ENCODE measurements around the gene NAA25. TPM values are rescaled to one million over a fixed set of nuclear protein-coding genes. Genes with fewer than 3 reads are reported as not detected.
"Not testable (repeated sequence)": the region's sequence is repeated elsewhere in the genome, so short reads cannot be mapped to it uniquely, and the experiment has no call there.

NAA25 gene
- total and polyA plus RNA-seq, 7 donors: 10.9 to 46.5 (median 28.1) TPM

- 61 to 77% (median 69%) methylated on average over 8 of the region's 8 CpGs for WGBS, 3 donors
- Histone ChIP-seq H3K36me3 (ENCODE audit: insufficient read depth in 1 of 2, low read depth in 1 of 2) (peaks cover 4 to 45% of the 10 kb centered on the region in 2 donors), H3K4me1 (peaks cover 39% of the 10 kb centered on the region), H3K27me3 (ENCODE audit: insufficient read depth in 3 of 3, low read length in 2 of 3) (no peaks in the 10 kb centered on the region), H3K9me3 (no peaks in the 10 kb centered on the region), H3K4me3 (no peak overlapping the region), H3K27ac (no peak overlapping the region)
- no peak for DNase-seq
- ATAC-seq: no peak
- TF ChIP-seq, protein P1, sequence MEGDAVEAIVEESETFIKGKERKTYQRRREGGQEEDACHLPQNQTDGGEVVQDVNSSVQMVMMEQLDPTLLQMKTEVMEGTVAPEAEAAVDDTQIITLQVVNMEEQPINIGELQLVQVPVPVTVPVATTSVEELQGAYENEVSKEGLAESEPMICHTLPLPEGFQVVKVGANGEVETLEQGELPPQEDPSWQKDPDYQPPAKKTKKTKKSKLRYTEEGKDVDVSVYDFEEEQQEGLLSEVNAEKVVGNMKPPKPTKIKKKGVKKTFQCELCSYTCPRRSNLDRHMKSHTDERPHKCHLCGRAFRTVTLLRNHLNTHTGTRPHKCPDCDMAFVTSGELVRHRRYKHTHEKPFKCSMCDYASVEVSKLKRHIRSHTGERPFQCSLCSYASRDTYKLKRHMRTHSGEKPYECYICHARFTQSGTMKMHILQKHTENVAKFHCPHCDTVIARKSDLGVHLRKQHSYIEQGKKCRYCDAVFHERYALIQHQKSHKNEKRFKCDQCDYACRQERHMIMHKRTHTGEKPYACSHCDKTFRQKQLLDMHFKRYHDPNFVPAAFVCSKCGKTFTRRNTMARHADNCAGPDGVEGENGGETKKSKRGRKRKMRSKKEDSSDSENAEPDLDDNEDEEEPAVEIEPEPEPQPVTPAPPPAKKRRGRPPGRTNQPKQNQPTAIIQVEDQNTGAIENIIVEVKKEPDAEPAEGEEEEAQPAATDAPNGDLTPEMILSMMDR (IDR thresholded peaks at IDR 0.05): no peak
- intact Hi-C loops (cut with DNase I): no loop called here
Observed at GRCh38 chr12:112103758-112104503, 4.7 kb downstream of the NAA25 start.

GRCh38 chr12:112102746-112103145 is 5.8 kb downstream of the NAA25 start:
- ATAC-seq; H3K4me3 ChIP-seq; H3K27me3 ChIP-seq (ENCODE audit: insufficient read depth in 3 of 3, low read length in 2 of 3); DNase-seq; intact Hi-C loops (cut with DNase I); H3K9me3 ChIP-seq: not testable (repeated sequence)
- Histone ChIP-seq H3K36me3 (ENCODE audit: insufficient read depth in 1 of 2, low read depth in 1 of 2) (peaks cover 4 to 54% of the 10 kb centered on the region in 2 donors), H3K27ac (peak overlapping the region; percentile 17), H3K4me1 (peaks cover 39% of the 10 kb centered on the region)
- 92 to 94% (median 93%) methylated on average over 19 of the region's 19 CpGs for WGBS, 3 donors

DNA sequence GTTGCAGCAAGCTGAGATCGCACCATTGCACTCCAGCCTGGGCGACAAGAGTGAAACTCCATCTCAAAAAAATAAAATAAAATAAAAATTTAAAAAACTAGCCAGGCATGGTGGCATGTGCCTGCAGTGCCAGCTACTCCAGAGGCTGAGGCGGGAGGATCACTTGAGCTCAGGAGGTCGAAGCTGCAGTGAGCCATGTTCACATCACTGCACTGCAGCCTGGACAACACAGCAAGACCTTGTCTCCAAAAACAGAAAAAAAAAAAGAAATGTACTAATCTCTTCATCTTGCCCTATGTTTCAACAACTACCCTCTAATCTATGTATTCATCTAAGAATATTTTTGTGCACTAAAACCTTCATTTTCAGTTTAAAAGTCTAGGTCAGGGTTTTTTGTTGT is 6.5 kb downstream of the NAA25 start:
- Histone ChIP-seq H3K4me1 (peaks cover 35% of the 10 kb centered on the region), H3K27ac (no peak overlapping the region), H3K36me3 (ENCODE audit: insufficient read depth in 1 of 2, low read depth in 1 of 2) (peaks cover 4 to 54% of the 10 kb centered on the region in 2 donors), H3K9me3 (no peaks in the 10 kb centered on the region), H3K27me3 (ENCODE audit: insufficient read depth in 3 of 3, low read length in 2 of 3) (no peaks in the 10 kb centered on the region), H3K4me3 (no peak overlapping the region)
- TF ChIP-seq, protein P1 (IDR thresholded peaks at IDR 0.05): no peak
- DNase-seq: no peak
- ATAC-seq: no peak
- 94 to 96% (median 94%) methylated on average over 4 of the region's 4 CpGs for WGBS, 3 donors
- intact Hi-C loops (cut with DNase I): no loop called here

- H3K27ac ChIP-seq; H3K9me3 ChIP-seq; H3K4me3 ChIP-seq; intact Hi-C loops (cut with DNase I); DNase-seq; H3K27me3 ChIP-seq (ENCODE audit: insufficient read depth in 3 of 3, low read length in 2 of 3); ATAC-seq: not testable (repeated sequence)
- Histone ChIP-seq H3K4me1 (peaks cover 35% of the 10 kb centered on the region), H3K36me3 (ENCODE audit: insufficient read depth in 1 of 2, low read depth in 1 of 2) (peaks cover 4 to 56% of the 10 kb centered on the region in 2 donors)
- 97% methylated on average over 15 of the region's 15 CpGs for WGBS, 3 donors
Observed at GRCh38 chr12:112100500-112100899, 8.1 kb downstream of the NAA25 start.

GRCh38 chr12:112097641-112098040 is 10.9 kb downstream of the NAA25 start:
- intact Hi-C loops (cut with DNase I): loop anchor here in 1 of 2 donors (5.0 kb wide), 1 partner anchor 35 kb away; no protein-coding TSS in a partner anchor
- H3K4me3 ChIP-seq: no peak overlapping the region
- DNase-seq (no peak), ATAC-seq (no peak)
- 90 to 95% (median 93%) methylated on average over 8 of the region's 8 CpGs for WGBS, 3 donors
- H3K4me1 ChIP-seq: peaks cover 17% of the 10 kb centered on the region
- no peak overlapping the region for H3K27ac ChIP-seq
- H3K9me3 ChIP-seq: no peaks in the 10 kb centered on the region
- H3K27me3 ChIP-seq (ENCODE audit: insufficient read depth in 3 of 3, low read length in 2 of 3): no peaks in the 10 kb centered on the region
- TF ChIP-seq, protein P1 (IDR thresholded peaks at IDR 0.05): no peak
- H3K36me3 ChIP-seq (ENCODE audit: insufficient read depth in 1 of 2, low read depth in 1 of 2): peaks cover 4 to 50% of the 10 kb centered on the region in 2 donors
